A549 (cell line): ENCODE data around the gene ALKAL2. TPM values are rescaled to one million over a fixed set of nuclear protein-coding genes. Genes with fewer than 3 reads are reported as not detected.

Experiments
- ATAC-seq, 2 experiments: fragments of 200-7000 bp in 1 of 2; fragments of >200 bp in 1 of 2; cut with Nextera tagmentation in 1 of 2; cut with Tn5 transposase in 1 of 2; 3 replicates each; pipeline versions ENCODE4 v1.8.0 to v1.9.1; 2018 to 2020; ENCODE audit warnings: mild to moderate bottlenecking in 1 of 2, moderate library complexity in 1 of 2
- CTCF ChIA-PET: fragments of 300-600 bp; sonication (Branson Sonifier 250); formaldehyde crosslinking; extraction: SDS; loops from one replicate; lab custom pipeline; 2021; ENCODE audit warnings: antibody characterized with exemption, inconsistent platforms; lab: Yijun Ruan, JAX
- POLR2A ChIA-PET: fragments of 350-600 bp; formaldehyde crosslinking; extraction: SDS; loops from one replicate; lab custom pipeline; 2021; ENCODE audit warnings: antibody characterized with exemption, inconsistent platforms; lab: Yijun Ruan, JAX
- DNase-seq, 2 experiments: peaks; one replicate each; pipeline versions ENCODE4 v3.0.0 to v3.0.0-alpha.2; 2011 to 2016; ENCODE audit warnings: low read depth in 1 of 2, low spot score in 1 of 2
- FAIRE-seq: peaks from 2 replicates; lab custom pipeline; 2011; peaks lifted over from hg19 to GRCh38; lab: Jason Lieb, UNC
- H3K27ac ChIP-seq, 2 experiments: fragments of >200 bp; sonication (Bioruptor Twin); formaldehyde crosslinking; 3 replicates each; pipeline ENCODE4 v1.5.1; 2016 to 2017
- H3K4me1 ChIP-seq: fragments of >200 bp; sonication (Bioruptor Twin); formaldehyde crosslinking; 3 replicates; pipeline ENCODE4 v1.6.1; 2016
- H3K4me2 ChIP-seq: fragments of >200 bp; sonication (Bioruptor Twin); formaldehyde crosslinking; 3 replicates; pipeline ENCODE4 v1.6.1; 2016
- H3K4me3 ChIP-seq: fragments of >200 bp; sonication (Bioruptor Twin); formaldehyde crosslinking; 3 replicates; pipeline ENCODE4 v1.5.1; 2016
- H3K9me3 ChIP-seq: fragments of >200 bp; sonication (Bioruptor Twin); formaldehyde crosslinking; 3 replicates; pipeline ENCODE4 v1.6.1; 2016
- BHLHE40 ChIP-seq: IDR thresholded peaks from 2 replicates; pipeline ENCODE4 v1.6.1; 2012; ENCODE audit warnings: low read depth, low read length, inconsistent platforms
- CHD2 ChIP-seq: fragments of 150-350 bp; IDR thresholded peaks from 2 replicates; pipeline ENCODE4 v1.6.1; 2014; ENCODE audit warnings: low read length; ENCODE audit not compliant: partially characterized antibody
- CHD4 ChIP-seq: fragments of 200-600 bp; sonication (generic); IDR thresholded peaks from 2 replicates; pipeline ENCODE4 v1.6.1; 2016; ENCODE audit warnings: antibody characterized with exemption, mild to moderate bottlenecking, borderline replicate concordance
- EP300 ChIP-seq, 2 experiments: fragments of >200 bp; sonication (Bioruptor Twin); formaldehyde crosslinking; IDR thresholded peaks; 2 replicates in 1 of 2; 3 replicates in 1 of 2; pipeline ENCODE4 v1.6.1; 2016 to 2017
- ESRRA ChIP-seq: fragments of 150-350 bp; IDR thresholded peaks from 2 replicates; pipeline ENCODE4 v1.6.1; 2014; ENCODE audit warnings: mild to moderate bottlenecking, low read length, borderline replicate concordance
- FOSB ChIP-seq: fragments of 250-450 bp; sonication (Bioruptor Pico); IDR thresholded peaks from 2 replicates; pipeline ENCODE4 v1.5.0; 2020; ENCODE audit warnings: mild to moderate bottlenecking, moderate library complexity
- FOSL2 ChIP-seq, 2 experiments: fragments of 450-650 bp in 1 of 2; fragments of >200 bp in 1 of 2; sonication (Bioruptor Twin) in 1 of 2; formaldehyde crosslinking; IDR thresholded peaks; 2 replicates each; pipeline versions ENCODE4 v1.5.0 to v1.6.1; 2016 to 2020; ENCODE audit warnings: mild to moderate bottlenecking in 1 of 2, moderate library complexity in 1 of 2
- FOXS1 ChIP-seq: fragments of 250-450 bp; sonication (Bioruptor Pico); IDR thresholded peaks from 2 replicates; pipeline ENCODE4 v1.5.0; 2020; ENCODE audit warnings: mild to moderate bottlenecking, moderate library complexity
- HOXB5 ChIP-seq: fragments of 250-450 bp; sonication (Bioruptor Pico); IDR thresholded peaks from 2 replicates; pipeline ENCODE4 v1.5.0; 2020; ENCODE audit warnings: mild to moderate bottlenecking, moderate library complexity
- MYC ChIP-seq: IDR thresholded peaks from 2 replicates; pipeline ENCODE4 v1.6.1; 2012; ENCODE audit warnings: mild to moderate bottlenecking, inconsistent platforms, low read length, improper control_type of control experiment, borderline replicate concordance
- RCOR1 ChIP-seq: fragments of 150-350 bp; IDR thresholded peaks from 2 replicates; pipeline ENCODE4 v1.6.1; 2014; ENCODE audit warnings: antibody characterized with exemption, low read length, low read depth
- RFX5 ChIP-seq: fragments of 450-650 bp; IDR thresholded peaks from 2 replicates; pipeline ENCODE4 v1.7.1; 2014; ENCODE audit warnings: antibody characterized with exemption, mild to moderate bottlenecking, moderate library complexity
- RNF2 ChIP-seq: fragments of 200-600 bp; sonication (generic); IDR thresholded peaks from 2 replicates; pipeline ENCODE4 v1.6.1; 2016; ENCODE audit warnings: low read depth, mild to moderate bottlenecking, antibody characterized with exemption, moderate library complexity, borderline replicate concordance
- SREBF2 ChIP-seq: fragments of 450-650 bp; IDR thresholded peaks from 2 replicates; pipeline ENCODE4 v1.6.1; 2014; ENCODE audit warnings: mild to moderate bottlenecking, moderate library complexity
- WGBS: methylation state at CpG from one replicate; pipeline ENCODE4 v1.1.6; 2017; ENCODE audit errors: missing lambda C conversion rate; 5-methylcytosine and 5-hydroxymethylcytosine counted together
- polyA plus RNA-seq, 4 experiments: library from polyadenylated mRNA; depleted of rRNA in 3 of 4; stranded (reverse); fragments of >200 nt; fragmentation: RNase III in 1 of 4; extraction: RNeasy Plus Mini Kit Qiagen cat#74134 plus additional on column Dnase treatment in 1 of 4; gene quantifications; 2 replicates in 3 of 4; 3 replicates in 1 of 4; pipeline ENCODE4 v1.2.3, GENCODE V29; 2011 to 2017
- TF ChIP-seq, protein P1 (sequence below): fragments of 150-350 bp; IDR thresholded peaks from 2 replicates; pipeline ENCODE4 v1.6.1; 2014; ENCODE audit warnings: low read depth, mild to moderate bottlenecking, low read length
- TF ChIP-seq, protein P2 (sequence below): fragments of >200 bp; sonication (Bioruptor Twin); formaldehyde crosslinking; IDR thresholded peaks from 3 replicates; pipeline ENCODE4 v1.5.1; 2016
- TF ChIP-seq, protein P3 (sequence below): fragments of >200 bp; sonication (Bioruptor Twin); formaldehyde crosslinking; IDR thresholded peaks from 2 replicates; pipeline ENCODE4 v1.6.1; 2016
- TF ChIP-seq, protein P4 (sequence below): fragments of 450-650 bp; IDR thresholded peaks from 2 replicates; pipeline ENCODE4 v1.6.1; 2014; ENCODE audit warnings: antibody characterized with exemption

Gene ALKAL2
- polyA plus RNA-seq, 2 of the 4 experiments (the other 2 are of a cell fraction): not detected

DNA sequence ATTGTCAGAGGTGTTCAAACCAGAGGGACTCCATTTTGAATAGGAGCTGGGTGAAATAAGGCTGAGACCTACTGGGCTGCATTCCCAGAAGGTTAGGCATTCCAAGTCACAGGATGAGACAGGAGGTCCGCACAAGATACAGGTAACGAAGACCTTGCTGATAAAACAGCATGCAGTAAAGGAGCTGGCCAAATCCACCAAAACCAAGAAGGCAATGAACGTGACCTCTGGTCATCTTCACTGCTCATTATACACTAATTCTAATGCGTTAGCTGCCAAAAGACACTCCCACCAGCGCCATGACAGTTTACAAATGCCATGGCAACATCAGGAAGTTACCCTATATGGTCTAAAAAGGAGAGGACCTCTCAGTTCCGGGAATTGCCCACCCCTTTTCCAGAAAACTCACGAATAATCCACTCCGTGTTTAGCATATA, 34.7 kb downstream of the ALKAL2 start:
- DNase-seq (no peak), ATAC-seq (no peak), FAIRE-seq (no peak)
- ChIA-PET POLR2A (no interaction called here), CTCF (no interaction called here)
- H3K9me3 ChIP-seq: peaks cover 31% of the 10 kb centered on the region
- no peak overlapping the region for H3K27ac ChIP-seq
- no peaks in the 10 kb centered on the region for H3K4me1 ChIP-seq
- no peak overlapping the region for H3K4me3 ChIP-seq
- WGBS: 69% methylated on average over 8 of the region's 8 CpGs
- TF ChIP-seq CHD4 (no peak), MYC (no peak), EP300 (IDR thresholded peaks at IDR 0.05) (no peak), CHD2 (no peak), BHLHE40 (no peak), RCOR1 (no peak), FOSB (CRISPR knock-in tag) (no peak), SREBF2 (no peak), FOSL2 (IDR thresholded peaks at IDR 0.05) (no peak), FOSL2 (CRISPR knock-in tag; IDR thresholded peaks at IDR 0.05) (no peak), FOXS1 (CRISPR knock-in tag) (no peak), RNF2 (no peak)
- TF ChIP-seq, protein P1, sequence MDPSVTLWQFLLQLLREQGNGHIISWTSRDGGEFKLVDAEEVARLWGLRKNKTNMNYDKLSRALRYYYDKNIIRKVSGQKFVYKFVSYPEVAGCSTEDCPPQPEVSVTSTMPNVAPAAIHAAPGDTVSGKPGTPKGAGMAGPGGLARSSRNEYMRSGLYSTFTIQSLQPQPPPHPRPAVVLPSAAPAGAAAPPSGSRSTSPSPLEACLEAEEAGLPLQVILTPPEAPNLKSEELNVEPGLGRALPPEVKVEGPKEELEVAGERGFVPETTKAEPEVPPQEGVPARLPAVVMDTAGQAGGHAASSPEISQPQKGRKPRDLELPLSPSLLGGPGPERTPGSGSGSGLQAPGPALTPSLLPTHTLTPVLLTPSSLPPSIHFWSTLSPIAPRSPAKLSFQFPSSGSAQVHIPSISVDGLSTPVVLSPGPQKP: no peak
- TF ChIP-seq, protein P2, sequence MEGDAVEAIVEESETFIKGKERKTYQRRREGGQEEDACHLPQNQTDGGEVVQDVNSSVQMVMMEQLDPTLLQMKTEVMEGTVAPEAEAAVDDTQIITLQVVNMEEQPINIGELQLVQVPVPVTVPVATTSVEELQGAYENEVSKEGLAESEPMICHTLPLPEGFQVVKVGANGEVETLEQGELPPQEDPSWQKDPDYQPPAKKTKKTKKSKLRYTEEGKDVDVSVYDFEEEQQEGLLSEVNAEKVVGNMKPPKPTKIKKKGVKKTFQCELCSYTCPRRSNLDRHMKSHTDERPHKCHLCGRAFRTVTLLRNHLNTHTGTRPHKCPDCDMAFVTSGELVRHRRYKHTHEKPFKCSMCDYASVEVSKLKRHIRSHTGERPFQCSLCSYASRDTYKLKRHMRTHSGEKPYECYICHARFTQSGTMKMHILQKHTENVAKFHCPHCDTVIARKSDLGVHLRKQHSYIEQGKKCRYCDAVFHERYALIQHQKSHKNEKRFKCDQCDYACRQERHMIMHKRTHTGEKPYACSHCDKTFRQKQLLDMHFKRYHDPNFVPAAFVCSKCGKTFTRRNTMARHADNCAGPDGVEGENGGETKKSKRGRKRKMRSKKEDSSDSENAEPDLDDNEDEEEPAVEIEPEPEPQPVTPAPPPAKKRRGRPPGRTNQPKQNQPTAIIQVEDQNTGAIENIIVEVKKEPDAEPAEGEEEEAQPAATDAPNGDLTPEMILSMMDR: no peak
- H3K4me2 ChIP-seq: no peak overlapping the region

DNA sequence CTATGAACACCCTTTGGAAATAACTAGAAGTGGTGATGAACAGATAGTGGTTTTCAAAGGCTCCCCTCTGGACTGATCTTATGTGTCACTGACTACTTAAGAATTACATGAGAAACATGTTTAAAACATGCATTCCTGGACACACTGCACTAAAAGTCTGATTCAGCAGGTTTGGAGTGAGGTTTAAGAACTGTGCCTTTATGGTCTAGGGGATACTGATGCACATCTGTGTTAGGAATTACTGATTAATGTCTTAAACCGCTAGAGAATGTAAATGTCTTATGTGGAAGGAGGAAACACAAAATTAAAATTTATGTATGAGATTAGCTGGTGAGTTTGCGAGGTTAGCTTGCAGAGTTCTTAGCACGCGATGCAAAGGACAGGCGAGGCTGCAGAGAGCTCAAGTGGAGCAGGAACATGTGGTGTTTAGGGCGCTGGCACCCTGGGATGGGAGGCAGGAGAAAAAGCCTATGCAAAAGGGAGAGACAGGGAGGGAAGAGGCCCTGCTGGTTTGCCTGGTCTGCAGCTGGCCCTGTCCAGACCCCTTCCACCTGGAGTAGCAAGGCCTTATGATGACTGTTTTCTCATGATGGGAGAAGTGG, 35.8 kb downstream of the ALKAL2 start:
- H3K4me2 ChIP-seq: no peak overlapping the region
- POLR2A ChIA-PET: no interaction called here
- 72% methylated on average over 6 of the region's 6 CpGs for WGBS
- CTCF ChIA-PET: interaction anchor here (0.5 kb wide), 1 partner anchor 106 kb away, joined by 3 read pairs; no protein-coding TSS in a partner anchor
- peaks cover 20% of the 10 kb centered on the region; the same call in 2 of the 3 replicates for H3K9me3 ChIP-seq
- no peaks in the 10 kb centered on the region for H3K4me1 ChIP-seq
- DNase-seq (no peak), ATAC-seq (no peak), FAIRE-seq (no peak)
- TF ChIP-seq RFX5: no peak
- no peak overlapping the region for H3K4me3 ChIP-seq
- H3K27ac ChIP-seq: no peak overlapping the region

DNA sequence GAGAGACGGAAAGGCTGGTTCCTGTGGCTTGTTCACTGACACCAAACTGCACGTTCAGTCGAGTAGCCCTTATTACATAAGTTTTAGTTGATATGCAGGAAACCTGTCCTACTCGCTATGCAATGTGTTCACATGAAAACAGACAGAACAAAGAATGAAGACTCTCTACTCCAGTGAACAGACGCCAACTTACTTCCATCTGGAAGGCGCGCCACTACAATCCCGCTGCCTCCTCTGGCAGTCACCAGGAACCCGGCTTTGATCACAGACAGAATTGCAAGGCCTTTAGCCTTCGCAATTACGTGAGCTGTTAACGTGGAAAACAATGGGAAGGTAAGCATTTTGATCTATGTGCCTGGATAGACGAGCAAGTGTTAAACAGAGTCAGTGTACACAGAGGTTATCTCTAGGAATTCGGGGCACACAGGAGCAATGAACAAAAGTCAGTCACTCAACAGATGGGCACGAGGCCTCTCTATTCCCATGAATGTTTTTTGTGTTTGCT, 38.3 kb downstream of the ALKAL2 start:
- no peaks in the 10 kb centered on the region for H3K9me3 ChIP-seq
- DNase-seq (no peak), FAIRE-seq (no peak), ATAC-seq (no peak)
- ChIA-PET CTCF (interaction anchor here (0.6 kb wide), 1 partner anchor 42 kb away, joined by 3 read pairs; no protein-coding TSS in a partner anchor), POLR2A (no interaction called here)
- H3K27ac ChIP-seq: no peak overlapping the region
- TF ChIP-seq, protein P3, sequence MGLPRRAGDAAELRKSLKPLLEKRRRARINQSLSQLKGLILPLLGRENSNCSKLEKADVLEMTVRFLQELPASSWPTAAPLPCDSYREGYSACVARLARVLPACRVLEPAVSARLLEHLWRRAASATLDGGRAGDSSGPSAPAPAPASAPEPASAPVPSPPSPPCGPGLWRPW: no peak
- TF ChIP-seq ESRRA: no peak
- TF ChIP-seq, protein P4, sequence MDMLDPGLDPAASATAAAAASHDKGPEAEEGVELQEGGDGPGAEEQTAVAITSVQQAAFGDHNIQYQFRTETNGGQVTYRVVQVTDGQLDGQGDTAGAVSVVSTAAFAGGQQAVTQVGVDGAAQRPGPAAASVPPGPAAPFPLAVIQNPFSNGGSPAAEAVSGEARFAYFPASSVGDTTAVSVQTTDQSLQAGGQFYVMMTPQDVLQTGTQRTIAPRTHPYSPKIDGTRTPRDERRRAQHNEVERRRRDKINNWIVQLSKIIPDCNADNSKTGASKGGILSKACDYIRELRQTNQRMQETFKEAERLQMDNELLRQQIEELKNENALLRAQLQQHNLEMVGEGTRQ: no peak
- TF ChIP-seq HOXB5: no peak
- WGBS: 76% methylated on average over 15 of the region's 15 CpGs
- no peaks in the 10 kb centered on the region for H3K4me1 ChIP-seq
- no peak overlapping the region for H3K4me3 ChIP-seq
- H3K4me2 ChIP-seq: no peak overlapping the region
